Diencephalon (tissue), 1 donor: Measurements from ENCODE around the gene PRKRA. TPM values are rescaled to one million over a fixed set of nuclear protein-coding genes. Genes with fewer than 3 reads are reported as not detected.

Experiments
- total RNA-seq: library from RNA; depleted of rRNA; stranded (reverse); fragments of >200 nt; gene quantifications from one replicate; pipeline ENCODE4 v1.2.3, GENCODE V29; 2014

Gene PRKRA
- total RNA-seq, result 71.0 TPM

GRCh38 chr2:178450774-178451525 lies at the start of gene PRKRA, which contains the start of gene PJVK:
Gene PRKRA (minus strand): TSS chr2:178451175. CDS start chr2:178451030, 145 bp downstream.
Gene PJVK (plus strand): TSS chr2:178451378. CDS start chr2:178453410, 2,032 bp downstream.

GRCh38 chr2:178480227-178481181 lies 29.5 kb upstream of the PRKRA start, which contains the start of gene PLEKHA3:
Gene PLEKHA3 (plus strand): TSS chr2:178480457. CDS start chr2:178480870, 413 bp downstream.

GRCh38 chr2:178478439-178479274 lies 27.7 kb upstream of the PRKRA start, which contains the start of gene FKBP7:
Gene FKBP7 (minus strand): TSS chr2:178478600. CDS start chr2:178478499, 101 bp downstream.

Other genes with a start within 250 kb of the PRKRA start
- gene PJVK, start 203 bp upstream of the PRKRA start, total RNA-seq, result 3.9 TPM
- gene FKBP7, start 27.4 kb upstream of the PRKRA start, total RNA-seq, result 10.1 TPM
- 17.3 TPM for gene PLEKHA3, start 29.3 kb upstream of the PRKRA start, total RNA-seq